A549 (cell line): ENCODE measurements around the gene RPL5.

Experiments used
- CTCF ChIP-seq: fragments of >200 bp; sonication (Bioruptor Twin); formaldehyde crosslinking; IDR thresholded peaks from 3 replicates; pipeline ENCODE4 v1.5.1; 2016
- POLR2A ChIP-seq: IDR thresholded peaks from 2 replicates; pipeline ENCODE4 v1.6.1; 2012; ENCODE audit warnings: mild to moderate bottlenecking, low read length
- USF2 ChIP-seq: fragments of 450-650 bp; IDR thresholded peaks from 2 replicates; pipeline ENCODE4 v1.6.1; 2014; ENCODE audit warnings: antibody characterized with exemption

- TF ChIP-seq USF2 (no peak), POLR2A (no peak), CTCF (no peak)
Observed at GRCh38 chr1:92822879-92823278, 9.0 kb upstream of the RPL5 start.
